ENCODE data around the gene ZNF606.

DNA sequence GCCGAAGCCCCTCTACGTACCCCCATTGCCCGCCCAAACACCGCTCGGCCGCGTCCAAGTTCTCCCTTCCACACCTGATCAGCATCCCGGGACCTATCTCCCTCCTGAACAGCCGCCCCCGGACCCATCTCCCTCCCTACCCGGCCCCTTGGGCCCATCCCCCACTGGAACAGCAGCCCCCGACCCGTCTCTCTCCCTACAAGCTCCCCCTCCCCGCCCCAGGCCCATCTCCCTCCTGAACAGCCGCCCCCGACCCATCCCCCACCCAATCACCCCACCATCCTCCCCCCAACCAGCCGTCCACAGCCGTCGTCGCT lies 31.8 kb upstream of the ZNF606 start:
- no peak for TF ChIP-seq CTCF (optimal IDR thresholded peaks at IDR 0.05 in 1 of 3, IDR thresholded peaks at IDR 0.05 in 1 of 3, conservative IDR thresholded peaks at IDR 0.05 in 1 of 3; ENCODE audit: extremely low read depth in 1 of 3, insufficient read depth in 2 of 3, low read length in 3 of 3)
- no peak for TF ChIP-seq EZH2 (IDR thresholded peaks at IDR 0.05; ENCODE audit: low read length)

Measured in keratinocyte (primary cell).